HG03460 (cell line): ENCODE data around the gene ELOVL5.
"Not testable (repeated sequence)": the region's sequence is repeated elsewhere in the genome, so short reads cannot be mapped to it uniquely, and the experiment has no call there.

ENCODE experiments used
- ATAC-seq: cut with Tn5 transposase; IDR thresholded peaks from one replicate; pipeline ENCODE4 v1.9.1; 2021; ENCODE audit not compliant: unreplicated experiment

The ELOVL5 gene

DNA sequence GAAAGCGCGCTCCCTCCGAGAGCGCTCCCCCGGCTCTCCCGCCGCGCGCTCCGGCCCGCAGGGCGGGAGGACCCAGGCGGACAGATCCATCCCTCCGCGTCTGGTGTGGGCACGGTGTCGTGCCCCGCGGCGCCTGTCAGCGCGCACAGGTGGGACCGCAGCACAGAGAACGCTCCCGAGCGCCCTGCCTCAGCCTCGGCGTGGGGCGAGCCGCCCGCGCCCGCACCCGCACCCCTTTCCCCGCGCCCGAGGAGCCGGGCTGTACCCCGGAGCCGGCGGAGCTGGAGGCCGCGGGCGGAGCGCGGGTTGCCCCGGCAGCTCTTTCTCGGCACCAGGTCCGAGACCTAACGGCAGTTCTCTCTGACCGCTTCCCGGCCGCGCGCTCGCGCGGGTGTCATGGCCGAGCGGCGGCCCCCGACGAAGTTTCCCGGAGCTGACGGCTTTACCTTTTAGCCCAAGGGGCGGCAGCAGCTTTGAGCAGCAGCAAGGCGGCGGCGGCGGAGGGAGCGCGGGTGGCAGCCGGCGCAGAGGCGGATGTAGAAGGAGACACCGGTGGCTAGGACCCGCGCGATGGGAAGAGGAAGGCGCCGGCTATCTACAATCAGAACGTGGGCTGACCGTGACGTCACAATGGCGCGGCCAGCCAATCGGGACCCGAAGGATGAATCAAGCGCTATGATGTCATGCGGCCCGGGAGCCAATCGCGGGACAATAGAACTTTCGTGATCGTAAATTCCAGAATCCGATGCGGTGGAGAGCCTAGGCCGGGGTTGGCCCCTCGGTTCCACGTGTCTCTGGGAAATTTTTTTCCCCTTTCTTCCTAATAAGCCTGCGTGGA, at the start of gene ELOVL5:
ELOVL5 (minus strand) TSS at position 580 of the 838 bp plus-strand sequence. CDS start 53,251 bp downstream, outside the sequence.
- peak; percentile 63 for ATAC-seq

DNA sequence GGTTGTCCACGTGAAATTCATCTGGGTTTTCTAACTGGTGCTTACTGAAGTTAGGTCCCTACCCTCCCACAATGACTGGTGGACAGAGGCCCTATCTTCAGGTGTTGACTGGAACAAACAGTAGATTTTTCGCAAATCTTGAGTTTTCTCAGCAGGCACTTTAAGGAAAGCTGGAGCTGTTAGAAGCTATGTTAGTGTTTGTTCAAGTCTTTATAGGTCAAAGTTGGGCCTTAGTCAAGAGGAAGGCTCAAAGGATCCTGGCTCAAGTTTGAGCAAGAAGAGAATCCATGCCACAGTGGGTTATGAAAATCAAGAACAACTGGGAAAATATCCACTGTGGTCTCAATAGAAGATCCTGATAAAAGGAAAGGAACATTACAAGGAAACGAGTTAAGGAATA, 48.5 kb upstream of the ELOVL5 start:
- ATAC-seq = no peak

GRCh38 chr6:53395986-53396385, 47.2 kb upstream of the ELOVL5 start:
- no peak for ATAC-seq

DNA sequence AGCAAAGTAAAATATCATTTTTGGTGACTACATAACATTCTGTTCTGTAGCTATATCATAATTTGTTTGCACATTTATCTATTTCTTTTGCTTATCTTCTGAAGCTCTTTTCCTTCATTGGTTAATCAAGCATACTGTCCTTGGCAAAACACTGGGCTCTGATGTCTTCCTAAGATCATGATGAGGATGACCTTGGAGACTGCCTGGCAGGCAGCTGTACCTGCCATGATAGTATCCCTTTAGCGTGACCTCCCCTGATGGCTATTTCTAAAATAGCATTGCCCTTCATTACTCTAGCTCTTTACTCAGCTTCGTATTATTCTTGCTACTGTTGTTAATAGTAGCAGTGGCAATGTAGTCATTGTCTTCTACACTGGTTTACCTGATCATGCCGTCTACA, 46.0 kb upstream of the ELOVL5 start:
- ATAC-seq = no peak

- no peak for ATAC-seq
These were observed 42.4 kb upstream of the ELOVL5 start for GRCh38 chr6:53391170-53391569.

- ATAC-seq = no peak
These were observed 41.3 kb upstream of the ELOVL5 start for GRCh38 chr6:53390010-53390409.

- ATAC-seq = not testable (repeated sequence)
These were observed 39.9 kb upstream of the ELOVL5 start for GRCh38 chr6:53388615-53389014.

DNA sequence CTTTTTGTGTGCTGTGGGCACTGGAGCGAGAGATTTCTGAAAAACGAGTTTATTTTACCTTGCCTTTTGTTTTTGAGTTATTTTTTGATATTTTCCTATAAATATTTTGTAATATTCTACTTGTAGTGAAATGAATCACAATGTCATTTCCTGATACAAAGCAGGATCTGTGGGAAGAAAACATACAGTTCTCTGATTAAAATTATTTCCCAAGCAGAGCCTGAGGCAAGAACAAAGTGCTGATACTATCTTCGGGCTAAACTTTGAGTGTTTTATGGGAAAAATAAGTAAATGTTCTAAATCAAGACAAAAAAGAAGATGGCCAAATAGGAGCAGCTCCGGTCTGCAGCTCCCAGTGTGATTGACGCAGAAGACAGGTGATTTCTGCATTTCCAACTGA, 33.7 kb upstream of the ELOVL5 start:
- no peak for ATAC-seq

GRCh38 chr6:53378208-53378607, 29.5 kb upstream of the ELOVL5 start:
- no peak for ATAC-seq

- ATAC-seq = no peak
These were observed 29.0 kb upstream of the ELOVL5 start for GRCh38 chr6:53377793-53378192.

GRCh38 chr6:53377289-53377688, 28.5 kb upstream of the ELOVL5 start:
- no peak for ATAC-seq

- no peak for ATAC-seq
These were observed 28.0 kb upstream of the ELOVL5 start for GRCh38 chr6:53376661-53377226.

DNA sequence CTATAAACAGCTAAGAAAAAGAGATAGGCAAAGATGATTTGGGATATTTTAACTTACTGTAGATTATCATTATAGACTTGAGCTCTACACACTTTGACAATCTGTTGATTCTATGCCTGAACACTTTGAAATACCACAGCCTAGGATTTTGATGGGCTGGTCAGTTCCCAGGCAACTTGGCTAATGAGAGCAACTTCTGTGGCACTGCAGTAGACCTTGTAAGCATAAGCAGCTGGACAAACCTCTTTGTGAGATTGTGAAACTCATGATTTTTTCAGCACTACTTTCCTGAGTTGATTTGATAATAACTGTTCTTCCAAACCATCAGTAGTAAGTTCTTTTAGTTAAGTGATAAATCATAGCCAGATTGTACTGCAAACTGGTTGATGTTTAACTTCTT, 27.1 kb upstream of the ELOVL5 start:
- no peak for ATAC-seq

DNA sequence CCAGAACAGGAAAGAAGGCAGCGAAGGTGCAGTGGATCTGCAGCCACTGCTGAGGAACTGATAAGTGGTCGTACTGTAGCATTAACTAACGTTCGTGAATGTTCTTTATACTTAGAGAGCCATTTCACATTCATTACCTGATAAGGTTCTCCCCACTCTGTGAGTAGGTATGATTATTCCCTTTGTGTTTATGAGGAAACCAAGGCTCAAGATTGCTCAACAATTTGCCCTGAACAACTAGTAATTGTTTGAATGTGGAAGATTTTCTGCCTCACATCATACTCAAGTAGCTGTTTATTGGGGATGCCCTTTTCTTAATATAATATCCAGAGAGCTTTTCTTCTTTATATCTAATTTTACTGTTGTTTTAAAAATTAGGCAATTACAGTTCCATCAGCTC, 24.9 kb upstream of the ELOVL5 start:
- no peak for ATAC-seq

DNA sequence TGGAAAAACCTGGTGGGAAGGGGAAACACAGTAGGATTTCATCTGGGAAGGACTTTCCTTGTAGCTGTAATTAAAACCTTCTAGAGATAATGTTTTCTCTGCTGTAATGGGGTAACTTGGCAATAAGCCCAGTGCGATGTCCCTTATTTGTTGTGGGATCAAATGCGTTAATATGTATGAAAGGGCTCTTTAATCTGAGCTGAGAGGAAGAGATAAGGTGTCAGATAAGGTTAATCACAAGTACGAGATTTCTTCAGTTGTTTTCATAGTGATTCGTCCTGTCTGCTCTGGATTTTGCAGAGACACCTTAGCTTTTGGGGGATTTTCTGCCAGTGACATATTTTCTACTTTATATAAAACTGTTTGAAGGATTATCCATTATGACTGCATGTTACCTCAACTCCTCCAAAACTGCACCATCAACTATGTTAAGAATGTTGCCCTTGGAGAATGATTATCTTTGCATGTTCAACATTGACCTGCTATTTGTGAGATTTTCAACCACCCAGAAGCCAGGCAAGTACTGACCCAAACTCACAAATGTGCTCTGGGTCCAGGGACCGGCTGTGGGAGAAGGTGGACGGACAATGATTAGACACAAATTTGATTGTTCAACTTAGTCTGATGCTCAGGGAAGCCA, 21.2 kb upstream of the ELOVL5 start:
- ATAC-seq = no peak

DNA sequence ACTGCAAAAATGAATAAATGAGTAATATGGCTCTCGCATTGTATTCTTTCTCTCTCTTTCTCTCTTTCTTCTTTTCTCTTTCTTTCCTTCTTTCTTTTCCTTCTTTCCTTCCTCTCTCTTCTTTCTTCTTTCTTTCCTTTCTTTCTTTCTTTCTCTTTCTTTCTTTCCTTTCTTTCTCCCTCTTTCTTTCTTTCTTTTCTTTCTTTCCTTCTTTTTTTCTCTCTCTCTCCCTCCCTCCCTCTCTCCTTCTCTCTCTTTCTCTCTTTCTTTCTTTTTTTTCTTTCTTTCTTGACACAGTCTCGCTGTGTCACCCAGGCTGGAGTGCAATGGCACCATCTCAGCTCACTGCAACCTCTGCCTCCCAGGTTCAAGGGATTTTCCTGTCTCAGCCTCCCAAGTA, 20.3 kb upstream of the ELOVL5 start:
- no peak for ATAC-seq

GRCh38 chr6:53366128-53366641, 17.4 kb upstream of the ELOVL5 start:
- ATAC-seq = no peak

DNA sequence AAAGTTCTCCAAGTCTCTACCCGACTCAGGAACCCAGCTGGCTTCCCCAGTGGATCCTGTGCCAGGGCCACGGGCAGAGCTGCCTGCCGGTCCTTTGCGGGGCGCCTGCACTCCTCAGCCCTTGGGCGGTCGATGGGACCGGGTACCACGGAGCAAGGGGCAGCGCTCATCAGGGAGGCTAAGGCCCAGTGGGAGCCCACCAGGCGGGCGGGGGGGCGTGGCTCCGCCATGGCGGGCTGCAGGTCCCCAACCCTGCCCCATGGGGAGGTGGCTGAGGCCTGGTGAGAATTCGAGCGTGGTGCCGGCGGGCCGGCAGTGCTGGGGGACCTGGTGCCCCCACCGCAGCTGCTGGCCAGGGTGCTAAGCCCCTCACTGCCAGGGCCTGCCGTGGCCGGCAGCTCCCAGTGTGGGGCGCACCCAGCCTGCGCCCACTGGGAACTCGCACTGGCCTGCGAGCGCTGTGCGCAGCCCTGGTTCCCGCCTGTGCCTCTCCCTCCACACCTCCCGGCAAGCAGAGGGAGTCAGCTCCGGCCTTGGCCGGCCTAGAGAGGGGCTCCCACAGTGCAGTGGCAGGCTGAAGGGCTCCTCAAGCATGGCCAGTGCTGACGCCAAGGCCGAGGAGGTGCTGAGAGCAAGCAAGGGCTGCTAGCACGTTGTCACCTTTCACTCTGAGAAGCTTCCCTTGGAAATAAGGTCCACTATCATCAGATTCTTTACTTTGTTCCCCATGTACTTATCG, 14.8 kb upstream of the ELOVL5 start:
- no peak for ATAC-seq

DNA sequence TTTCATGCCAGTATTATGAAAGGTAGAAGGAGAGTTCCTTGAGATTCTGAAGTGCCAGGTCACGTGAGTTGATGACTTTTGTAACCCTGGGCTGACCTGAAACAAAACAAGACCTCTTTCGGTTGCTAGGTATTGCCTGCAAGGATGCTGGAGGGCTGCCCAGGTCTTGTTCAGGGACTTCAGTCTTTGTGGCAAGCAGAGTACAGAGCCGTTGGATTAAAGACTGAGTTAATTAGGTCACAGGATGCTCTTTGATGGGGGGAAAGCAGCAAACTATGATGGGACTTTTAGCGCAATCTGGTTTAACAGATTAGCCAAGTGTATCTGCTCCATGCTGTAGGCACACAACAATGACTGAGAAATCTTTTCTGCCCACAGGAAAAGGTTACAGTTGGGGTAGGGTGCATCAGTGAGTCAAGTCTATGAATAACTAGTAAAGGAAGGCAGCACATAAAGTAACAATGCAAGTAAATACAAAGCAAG, 12.8 kb upstream of the ELOVL5 start:
- ATAC-seq = no peak

- no peak for ATAC-seq
These were observed 11.6 kb upstream of the ELOVL5 start for GRCh38 chr6:53360093-53360912.

DNA sequence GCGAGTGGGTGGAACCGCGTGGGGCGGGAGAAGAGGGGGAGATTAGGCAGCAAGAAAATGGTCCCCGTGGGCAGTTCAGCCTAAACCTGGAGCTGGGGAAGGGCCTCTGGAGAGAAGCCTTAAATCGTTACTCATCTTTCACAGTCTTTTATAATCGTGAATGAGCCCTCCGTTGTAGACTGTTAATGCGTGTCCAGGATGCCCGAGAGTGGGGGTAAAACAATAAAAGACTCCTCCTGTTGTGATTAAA, 11.0 kb upstream of the ELOVL5 start:
- ATAC-seq = no peak
